Left hindlimb (tissue), 1 donor: ENCODE results near the gene TRMT2A.

Experiments used
- DNase-seq: peaks from one replicate; pipeline ENCODE4 v3.0.0-alpha.2; 2018

The TRMT2A gene

DNA sequence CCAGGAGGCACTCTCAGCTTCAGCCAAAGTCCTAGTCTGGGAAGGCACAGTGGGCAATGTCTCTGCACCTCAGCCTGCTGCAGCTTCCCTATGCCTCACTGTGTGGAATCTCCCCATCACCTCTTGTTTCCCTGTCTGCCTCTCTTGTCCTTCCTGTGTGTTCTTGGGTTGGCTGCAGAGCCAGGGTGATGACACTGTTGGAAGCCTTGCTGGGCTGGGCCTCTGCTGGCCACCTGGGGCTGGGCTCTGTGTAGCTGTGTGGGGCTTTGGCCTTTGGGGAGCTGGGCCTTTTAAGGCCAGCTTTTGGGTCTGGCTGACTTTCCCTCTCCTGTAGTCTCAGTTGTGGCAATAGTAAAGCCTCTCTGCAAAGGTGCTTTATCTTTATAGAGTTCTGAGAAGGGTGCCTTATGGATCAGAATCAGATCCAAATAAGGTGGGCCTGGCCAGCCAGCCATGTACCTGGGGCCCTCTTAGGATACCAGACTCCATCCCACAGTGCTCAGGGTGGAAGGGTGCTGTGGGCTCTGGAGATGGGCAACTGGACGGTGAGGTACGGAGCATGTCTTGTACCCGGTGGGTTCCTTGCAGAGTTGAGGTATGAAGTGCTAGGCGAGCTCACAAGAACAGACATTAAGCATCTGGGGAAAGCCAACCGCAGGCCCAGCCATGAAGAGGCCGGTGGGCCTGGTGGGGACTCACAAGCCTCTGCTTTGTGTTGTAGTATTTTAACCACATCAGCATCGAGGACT lies 11.4 kb downstream of the TRMT2A start:
- DNase-seq, result peak; percentile 13

DNA sequence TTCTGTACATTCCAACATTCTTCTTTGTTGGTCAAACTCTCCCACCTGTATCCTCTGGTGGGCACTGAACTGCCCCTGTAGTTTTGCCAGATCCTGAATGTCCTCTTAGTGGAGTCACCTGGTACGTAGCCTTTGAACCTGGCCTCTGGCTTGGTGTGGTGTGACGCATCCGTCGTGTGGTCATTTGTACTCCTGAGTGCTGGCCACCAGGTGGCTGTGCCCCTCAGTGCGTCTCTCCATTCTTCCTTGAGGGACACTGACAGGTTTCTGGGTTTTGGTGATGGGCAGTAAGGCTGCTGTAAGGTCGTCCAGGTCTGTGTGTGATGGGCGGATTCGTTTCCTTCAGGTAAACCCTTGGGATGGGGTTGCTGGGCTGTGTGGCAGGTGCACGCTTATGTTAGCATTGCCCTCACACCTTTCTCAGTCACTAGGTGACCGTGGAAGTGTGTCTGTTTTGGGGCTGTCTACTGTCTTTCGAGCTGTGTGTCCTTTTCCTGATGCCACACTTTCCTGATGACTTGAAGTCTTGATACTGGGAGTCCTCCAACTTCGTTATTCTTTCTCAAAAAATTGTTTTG lies 14.7 kb downstream of the TRMT2A start:
- peak; percentile 9 for DNase-seq

DNA sequence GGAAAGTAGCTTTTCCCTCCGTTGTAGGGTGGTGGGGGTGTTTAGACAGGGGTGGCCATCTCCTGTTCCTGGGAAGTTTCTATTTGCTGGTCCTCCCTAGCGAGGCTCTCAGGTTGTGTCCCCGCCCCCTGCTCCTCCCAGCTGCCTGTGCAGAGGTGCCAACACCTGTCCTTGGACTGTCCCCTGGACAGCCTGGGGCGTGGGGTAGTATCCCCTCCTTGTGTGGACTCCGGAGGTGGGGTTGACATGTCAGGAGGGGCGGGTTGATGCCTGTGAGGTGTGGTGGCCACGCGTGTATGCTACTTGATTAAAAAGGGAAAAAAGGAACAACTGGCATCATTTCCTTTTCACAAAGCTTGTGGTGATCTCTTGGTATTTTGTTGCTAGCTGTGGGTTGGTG lies 15.4 kb downstream of the TRMT2A start:
- DNase-seq, result peak; percentile 19

DNA sequence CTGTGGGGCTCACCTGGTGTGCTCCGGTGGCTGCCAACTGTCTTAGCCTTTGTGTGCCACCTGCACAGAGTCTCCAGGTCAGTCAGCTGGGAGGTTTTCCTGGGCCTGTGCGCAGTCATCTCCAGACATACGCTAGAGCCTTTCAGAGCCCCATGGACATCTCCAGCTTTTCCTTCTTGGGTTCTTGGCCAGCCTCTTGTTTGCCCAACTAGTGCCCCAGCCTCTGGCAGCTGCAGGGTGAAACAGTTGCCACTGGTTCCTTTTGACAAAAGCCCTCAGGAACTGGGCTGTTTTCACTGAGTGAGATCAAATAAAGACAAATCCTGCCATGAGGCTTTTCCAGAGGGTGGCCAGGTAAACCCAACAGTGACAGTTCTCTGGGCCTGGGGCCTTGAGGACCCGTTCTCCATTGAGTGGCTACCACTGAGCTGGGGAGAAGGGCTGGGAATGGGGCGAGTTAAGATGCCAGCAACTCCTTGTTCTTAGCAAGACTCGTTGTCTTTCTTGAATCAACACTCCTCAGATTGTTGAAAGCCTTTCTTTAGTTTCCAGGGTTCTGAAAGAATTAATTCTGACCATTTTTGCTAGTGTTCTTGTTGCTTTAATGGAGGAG lies 17.8 kb downstream of the TRMT2A start:
- DNase-seq, result no peak

DNA sequence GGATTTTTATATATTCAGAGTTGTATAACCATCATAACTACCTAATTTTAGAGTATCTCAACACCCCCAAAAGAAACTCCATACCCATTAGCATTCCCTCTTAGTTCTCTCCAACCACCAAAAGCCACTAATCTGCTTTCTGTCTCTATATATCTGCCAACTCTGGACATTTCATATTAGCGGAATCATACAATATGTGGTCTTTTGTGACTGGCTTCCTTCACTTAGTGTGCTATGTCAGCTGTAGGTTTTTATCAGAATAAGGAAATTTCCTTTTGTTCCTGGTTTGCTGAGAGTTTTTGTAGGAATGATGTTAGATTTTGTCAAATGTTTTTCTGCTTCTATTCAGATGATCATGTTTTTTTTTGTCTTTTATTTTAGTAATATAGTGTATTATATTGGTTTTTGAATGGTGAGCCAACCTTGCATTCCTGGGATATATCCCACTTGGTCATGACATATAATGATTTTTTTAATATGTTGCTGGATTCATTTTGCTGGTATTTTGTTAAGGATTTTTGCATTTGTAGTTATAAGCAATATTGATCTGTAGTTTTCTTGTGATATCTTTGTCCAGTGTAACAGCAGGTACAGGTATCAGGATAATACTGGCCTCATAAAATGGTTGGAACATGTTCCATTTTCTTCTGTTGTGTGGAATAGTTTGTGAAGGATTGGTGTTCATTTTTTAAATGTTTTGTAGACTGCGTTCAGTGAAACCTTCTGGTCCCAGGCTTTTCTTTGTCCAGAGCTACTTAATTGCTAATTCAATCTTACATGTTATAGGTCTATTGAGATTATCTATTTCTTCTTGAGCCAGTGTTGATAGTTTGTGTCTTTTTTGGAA lies 20.2 kb downstream of the TRMT2A start:
- DNase-seq, result no peak

DNA sequence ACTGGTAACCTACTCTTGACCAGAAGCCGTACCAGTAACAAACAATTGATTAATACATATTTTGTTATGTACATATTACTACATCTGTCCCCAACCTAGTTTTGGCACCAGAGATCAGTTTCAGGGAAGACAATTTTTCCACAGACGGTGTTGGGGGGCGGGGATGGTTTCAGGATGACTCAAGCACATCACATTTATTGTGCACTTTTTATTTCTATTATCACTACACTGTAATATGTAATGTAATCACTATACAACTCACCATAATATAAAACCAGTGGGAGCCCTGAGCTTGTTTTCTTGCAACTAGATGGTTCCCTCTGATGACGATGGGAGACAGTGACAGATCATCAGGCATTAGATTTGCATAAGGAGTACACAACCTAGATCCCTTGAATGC lies 21.5 kb downstream of the TRMT2A start:
- DNase-seq, result no peak

DNA sequence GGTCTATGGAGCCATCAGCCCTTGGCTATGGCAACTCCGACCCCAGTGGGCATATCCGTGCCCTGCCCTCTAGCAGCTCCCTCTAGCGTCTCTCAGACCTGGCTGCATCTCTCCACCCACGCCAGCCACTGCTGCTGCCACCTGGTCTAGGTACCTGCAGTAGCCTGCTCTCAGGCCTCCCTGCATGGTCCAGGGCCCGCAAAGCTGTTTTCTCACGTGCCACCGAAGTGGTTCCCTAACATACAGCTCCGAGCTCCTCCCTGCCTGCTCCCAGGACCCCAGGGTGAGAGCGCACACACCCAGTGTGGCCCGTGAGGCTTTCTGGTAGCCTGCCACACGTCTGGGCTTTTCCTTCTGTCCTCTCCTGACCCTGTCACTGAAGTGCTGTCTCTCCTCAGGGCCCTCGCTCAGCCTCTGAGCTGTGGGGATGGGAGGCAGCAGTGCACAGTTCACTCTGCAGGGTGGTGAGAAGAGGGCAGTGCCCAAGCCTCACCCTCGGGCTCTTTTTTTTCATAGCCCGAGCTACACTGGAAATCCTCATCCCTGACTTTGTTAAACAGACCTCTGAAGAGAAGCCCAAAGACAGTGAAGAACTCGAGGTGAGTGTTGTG lies 22.7 kb downstream of the TRMT2A start:
- no peak for DNase-seq

DNA sequence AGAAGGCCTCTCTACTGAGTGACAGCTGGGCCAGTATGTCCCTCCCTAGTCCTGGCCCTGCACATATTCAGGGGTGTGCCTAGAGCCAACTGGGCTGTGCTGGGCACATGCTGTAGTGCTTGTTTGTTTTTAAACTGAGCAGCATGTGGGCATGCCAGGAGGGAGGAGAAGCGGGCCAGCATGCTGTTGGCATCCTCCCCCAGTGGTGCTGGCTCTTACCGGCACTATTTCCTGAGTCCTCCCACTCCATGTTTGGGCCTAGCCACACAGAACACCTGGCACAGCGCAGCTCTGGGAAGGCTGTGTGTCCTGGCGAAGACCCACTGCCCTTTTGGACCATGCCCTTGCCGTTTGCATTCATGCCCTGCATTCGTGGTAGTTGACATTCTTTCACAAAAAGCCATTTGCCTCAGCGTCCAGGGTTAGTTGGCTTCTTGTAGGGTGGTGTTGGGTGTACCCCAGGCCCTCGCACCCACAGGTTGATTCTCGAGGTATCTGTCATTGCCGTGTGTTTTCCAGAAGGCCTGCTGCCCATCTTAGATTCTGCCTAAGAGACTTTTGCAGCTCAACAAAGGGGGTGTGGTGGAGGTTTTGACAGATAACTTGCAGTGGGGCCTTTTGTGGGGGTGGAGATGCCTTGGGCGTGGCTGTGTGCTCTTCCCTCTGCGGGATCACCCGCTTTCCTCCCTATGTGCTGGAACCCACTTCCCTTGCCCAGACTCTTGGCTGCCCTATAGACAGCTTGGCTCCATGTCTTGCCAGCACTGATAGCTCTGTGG lies 23.4 kb downstream of the TRMT2A start:
- DNase-seq, result no peak

DNA sequence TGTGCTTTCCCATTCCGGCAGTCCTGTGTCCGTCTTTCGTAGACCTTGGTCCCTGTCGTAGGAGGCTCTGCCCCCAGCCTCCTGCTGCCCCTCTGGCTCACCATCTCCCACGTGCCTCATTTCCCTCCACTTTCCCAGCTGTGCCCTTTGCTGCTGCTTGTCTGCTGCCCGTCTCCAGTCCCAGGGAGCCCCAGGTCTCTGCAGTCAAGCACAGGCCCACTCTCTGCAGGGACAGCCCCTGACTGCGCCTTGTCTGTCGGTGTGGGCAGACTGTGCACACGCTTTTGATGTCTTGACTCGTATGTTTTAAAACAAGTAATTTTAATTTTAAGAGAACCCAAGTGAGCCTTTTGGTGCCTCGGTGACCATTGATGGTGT lies 24.6 kb downstream of the TRMT2A start:
- no peak for DNase-seq

DNA sequence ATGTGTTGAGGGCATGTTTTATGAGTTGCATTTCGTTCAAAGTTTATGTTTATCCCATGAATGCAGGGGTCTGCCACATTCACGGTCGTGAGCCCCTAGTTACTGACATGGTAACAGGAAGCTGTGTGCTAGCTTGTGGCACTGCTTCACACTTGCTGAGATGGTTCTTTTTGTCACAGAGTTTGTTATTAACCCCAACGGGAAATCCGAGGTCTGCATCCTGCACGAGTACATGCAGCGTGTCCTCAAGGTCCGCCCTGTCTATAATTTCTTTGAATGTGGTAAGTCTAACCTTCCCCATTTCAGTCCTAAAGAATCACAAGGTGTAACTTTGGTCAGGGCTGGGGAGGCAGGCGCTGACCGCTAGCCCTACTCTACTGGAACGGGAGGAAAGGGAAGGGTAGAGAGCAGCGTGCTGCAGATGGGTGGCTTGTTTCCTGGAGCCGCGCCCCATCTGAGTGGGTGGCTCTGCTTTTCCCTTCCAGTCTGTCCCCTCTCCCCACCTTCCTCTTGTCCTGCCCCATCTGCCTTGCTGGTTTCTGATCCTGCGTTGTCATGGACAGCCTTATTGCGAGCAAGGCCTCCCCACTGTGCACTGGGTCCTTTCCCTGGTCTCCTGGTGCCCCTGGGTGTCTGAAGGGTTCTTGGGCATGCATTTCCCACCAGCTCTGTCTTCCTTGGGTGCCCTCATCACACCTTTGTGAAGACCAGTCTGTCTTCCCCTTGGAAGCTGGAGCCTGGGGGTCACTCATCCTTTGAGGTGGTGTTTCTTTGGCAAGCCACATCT lies 25.1 kb downstream of the TRMT2A start:
- no peak for DNase-seq

DNA sequence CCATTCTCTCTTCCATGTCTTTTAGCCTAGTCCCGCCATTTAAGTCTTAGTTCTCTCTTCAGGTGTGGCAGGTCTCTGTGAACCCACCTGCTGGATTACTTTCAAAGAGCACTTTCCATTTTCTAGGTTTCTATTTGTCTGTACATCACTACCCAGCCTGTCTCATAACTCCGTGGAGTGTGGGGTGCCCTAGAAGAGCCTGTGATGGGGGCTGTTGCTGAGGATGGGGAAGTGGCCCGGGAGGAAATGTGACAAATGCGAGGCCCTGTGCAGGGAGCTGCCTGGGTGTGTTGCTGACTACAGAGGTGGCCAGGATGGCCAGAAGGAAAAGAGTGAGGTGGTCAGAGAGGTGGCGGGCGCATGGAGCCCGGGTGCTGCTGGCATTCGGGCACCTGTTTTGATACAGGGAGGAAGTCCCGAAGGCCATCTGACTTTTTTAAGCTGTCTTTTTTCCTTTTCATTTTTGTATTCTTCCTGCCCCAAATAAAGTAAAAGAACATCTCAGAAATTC lies 26.2 kb downstream of the TRMT2A start:
- no peak for DNase-seq

DNA sequence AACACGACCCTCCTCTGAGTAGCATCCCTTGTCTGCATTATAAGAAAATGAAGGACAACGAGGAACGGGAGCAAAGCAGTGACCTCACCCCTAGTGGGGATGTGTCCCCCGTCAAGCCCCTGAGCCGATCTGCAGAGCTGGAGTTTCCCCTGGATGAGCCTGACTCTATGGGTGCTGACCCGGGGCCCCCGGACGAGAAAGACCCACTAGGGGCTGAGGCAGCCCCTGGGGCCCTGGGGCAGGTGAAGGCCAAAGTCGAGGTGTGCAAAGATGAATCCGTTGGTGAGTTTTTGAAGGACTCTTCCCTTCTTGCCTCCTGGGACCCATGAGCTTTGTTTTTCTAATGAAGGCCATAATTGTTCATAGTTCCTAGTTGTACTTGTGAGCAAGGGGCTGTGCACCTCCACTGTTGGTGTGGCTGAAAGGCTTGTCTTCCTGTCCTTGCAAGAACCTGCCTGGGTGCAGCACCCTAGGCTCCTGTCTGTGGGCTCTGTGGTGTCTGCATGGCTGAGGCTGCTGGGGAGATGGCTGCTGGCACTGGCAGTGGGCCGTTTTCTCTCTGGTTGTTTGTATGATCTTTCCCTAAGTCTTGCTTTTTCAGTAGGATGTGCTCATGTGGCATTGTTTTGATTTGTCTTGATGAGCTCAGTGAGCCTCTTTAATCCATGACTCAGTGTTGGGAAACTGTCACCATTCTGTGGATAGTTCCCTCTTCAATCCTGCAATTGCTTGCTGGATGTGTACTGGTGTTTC lies 26.9 kb downstream of the TRMT2A start:
- no peak for DNase-seq

DNA sequence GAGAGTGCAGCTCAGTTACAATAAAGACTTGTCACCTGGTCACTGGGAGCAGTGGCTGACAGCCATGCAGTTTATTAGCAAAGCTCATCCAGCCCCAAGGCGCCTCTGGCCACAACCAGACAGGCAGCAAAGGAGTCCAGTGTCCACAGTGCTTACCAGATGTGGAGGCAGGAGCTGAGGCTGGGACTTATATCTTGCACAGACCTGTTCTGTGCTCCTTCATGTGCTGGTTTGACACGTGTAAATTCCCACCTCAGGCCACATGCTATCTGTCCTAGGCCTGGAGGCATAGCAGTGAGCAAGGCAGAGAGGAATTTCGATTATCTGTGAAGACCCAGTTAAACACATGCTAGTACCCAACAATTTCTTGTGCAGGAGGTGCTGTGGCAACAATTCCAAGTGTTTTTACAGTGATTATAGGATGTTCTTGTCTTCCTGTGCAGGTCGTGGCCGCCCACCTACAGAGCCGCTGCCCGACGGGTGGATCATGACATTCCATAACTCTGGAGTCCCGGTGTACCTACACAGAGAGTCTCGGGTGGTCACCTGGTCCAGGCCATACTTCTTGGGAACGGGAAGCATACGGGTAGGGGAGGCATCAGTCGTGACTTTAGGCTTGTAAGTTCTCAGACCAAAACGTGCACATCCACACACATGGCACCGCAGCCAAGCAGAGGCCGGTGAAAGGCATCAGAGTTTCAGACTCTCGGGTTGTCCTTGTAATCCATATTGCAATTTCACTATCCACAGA lies 27.6 kb downstream of the TRMT2A start:
- DNase-seq, result no peak

DNA sequence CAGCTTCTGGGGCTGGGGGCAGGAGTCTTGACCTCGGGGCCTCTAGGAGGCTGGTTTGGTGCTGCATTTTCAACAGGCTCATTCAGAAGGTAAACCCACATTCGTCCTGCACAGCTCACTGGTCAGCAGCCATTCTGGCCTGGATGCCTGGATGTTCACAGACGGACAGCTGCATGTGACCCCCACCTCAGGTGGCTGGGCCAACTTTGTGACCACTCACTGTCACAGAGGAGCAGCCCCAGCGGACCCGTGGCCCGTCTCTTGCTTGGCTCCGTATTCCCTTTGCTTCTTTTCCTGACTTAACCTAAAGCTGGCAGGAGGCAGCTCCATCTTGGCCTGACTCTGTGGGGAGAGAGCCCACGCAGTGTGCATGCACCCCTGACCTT lies 28.8 kb downstream of the TRMT2A start:
- DNase-seq, result no peak

DNA sequence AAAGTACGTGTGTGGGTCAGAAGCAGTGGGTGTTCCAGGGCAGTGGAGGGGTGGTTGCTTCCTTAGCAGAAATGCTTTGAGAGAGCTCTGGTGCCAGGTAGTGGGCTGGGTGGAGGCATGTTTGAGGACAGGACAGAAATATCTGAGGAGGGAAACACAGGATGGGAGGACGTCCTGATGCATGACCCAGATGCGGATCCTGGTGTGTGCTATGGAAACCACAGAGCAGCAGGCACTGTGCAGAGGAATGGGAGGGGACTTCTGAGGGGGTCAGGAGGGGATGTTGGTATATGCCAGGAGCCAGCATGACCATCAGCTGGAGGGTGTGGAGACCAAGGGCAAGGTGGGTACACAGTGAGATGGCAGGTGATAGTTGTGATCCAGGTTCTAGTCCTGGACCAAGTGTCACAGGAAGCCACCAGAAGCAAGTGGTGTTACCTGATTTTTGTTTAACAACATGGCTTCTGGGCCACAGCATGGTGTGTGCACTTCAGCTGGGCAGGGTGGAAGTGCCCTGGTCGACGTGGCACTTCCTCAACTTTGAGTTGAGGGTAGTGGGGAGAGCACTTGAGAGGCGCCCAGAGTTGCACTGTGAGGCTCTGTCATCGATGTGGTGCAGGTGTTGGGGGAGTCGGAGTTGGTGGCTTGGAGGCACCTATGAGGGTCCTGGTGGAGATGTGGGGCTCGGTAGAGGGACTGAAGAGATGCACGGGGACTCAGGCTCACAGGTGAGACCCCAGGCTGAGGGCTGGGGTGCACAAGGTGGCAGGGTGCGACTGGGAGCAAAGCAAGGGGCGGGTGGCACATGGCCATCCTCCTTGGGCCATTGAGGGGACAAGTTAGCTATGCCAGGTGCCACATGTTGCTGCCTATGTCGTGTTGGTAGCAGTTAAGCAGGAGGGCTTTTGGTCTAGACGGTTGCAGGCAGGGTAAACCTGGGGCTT lies 29.4 kb downstream of the TRMT2A start:
- DNase-seq, result no peak

DNA sequence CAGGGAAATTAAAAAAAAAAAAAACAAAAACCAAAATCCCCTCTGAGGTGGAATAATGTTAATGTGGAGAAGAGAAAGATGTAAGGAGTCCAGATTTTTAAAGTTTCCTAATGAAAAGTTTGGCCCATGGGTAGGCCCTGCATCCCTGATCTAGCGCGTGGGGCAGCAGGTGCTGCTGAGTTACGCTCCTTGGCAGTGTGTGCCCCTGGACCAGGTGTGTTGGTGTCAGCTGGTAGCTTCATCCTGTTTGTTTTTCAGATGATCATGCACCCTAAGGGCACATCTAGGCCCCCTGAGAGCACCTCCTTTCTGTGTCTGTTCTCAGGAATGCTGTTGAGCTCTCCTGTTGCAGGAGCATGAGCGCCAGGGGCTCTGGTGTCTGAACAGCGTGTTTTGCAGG lies 30.3 kb downstream of the TRMT2A start:
- DNase-seq, result no peak

DNA sequence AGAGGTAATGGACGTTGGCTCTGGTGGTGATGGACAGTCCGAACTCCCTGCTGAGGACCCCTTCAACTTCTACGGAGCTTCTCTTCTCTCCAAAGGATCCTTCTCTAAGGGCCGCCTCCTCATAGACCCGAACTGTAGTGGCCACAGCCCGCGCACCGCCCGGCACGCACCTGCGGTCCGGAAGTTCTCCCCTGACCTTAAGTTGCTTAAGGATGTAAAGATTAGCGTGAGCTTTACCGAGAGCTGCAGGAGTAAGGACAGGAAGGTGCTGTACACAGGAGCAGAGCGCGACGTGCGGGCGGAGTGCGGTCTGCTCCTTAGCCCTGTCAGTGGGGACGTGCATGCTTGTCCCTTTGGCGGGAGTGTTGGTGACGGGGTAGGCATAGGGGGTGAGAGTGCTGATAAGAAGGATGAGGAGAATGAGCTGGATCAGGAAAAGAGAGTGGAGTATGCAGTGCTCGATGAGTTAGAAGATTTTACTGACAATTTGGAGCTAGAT lies 30.9 kb downstream of the TRMT2A start:
- DNase-seq, result no peak

DNA sequence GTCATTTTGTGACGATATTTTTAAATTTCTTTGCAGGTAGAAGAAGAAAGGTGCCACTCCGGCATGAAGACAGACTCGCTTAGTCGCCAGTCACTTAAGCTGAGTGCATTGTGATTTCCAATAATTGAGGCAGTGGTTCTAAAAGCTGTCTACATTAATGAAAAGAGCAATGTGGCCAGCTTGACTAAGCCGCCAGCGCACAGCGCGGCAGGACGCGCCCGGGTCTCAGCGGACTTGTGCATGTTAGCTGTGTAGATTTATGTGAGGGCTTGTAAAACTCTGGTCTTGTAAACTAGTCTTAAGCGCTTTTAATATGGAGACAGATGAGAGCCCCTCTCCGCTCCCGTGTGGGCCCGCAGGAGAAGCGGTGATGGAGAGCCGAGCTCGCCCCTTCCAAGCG lies 31.4 kb downstream of the TRMT2A start:
- no peak for DNase-seq
